HCT116 (cell line): Measurements from ENCODE around the gene DRC7. TPM values are rescaled to one million over a fixed set of nuclear protein-coding genes. Genes with fewer than 3 reads are reported as not detected.

Experiments used
- ATAC-seq: fragments of 200-7000 bp; cut with Tn5 transposase; 2 replicates; pipeline ENCODE4 v1.9.1; 2020; ENCODE audit warnings: mild to moderate bottlenecking, moderate library complexity
- BruUV-seq: library from RNA; stranded (reverse); fragments of 400-500 nt; replicated peaks from 2 replicates; lab custom pipeline; 2021; lab: Mats Ljungman, UMichigan
- CTCF ChIA-PET: fragments of 300-600 bp; sonication (Branson Sonifier 250); formaldehyde crosslinking; loops from one replicate; lab custom pipeline; 2021; ENCODE audit warnings: antibody characterized with exemption; lab: Charles Lee
- POLR2A ChIA-PET: fragments of 300-600, 350-600 bp; sonication (Branson Sonifier 250); formaldehyde crosslinking; loops from one replicate; lab custom pipeline; 2021; ENCODE audit warnings: antibody characterized with exemption; lab: Charles Lee
- RAD21 ChIA-PET, 2 experiments: fragments of 300-600 bp; sonication (Branson Sonifier 250); formaldehyde crosslinking; loops; one replicate each; lab custom pipeline; 2023; ENCODE audit warnings: low total read pairs in 2 of 2; ENCODE audit not compliant: uncharacterized antibody in 2 of 2, unreplicated experiment in 2 of 2, low non-redundant PET in 1 of 2; lab: Charles Lee
- DNase-seq: peaks from one replicate; pipeline ENCODE4 v3.0.0-alpha.2; 2010; ENCODE audit warnings: low read depth, low spot score
- H2AFZ ChIP-seq: fragments of 200-600 bp; shearing (Covaris generic), sonication (generic); 2 replicates; pipeline ENCODE4 v1.6.1; 2017; ENCODE audit warnings: low read depth, mixed run types, mixed read lengths, antibody characterized with exemption, low read length; ENCODE audit not compliant: poor library complexity, severe bottlenecking
- H3K27ac ChIP-seq: 2 replicates; pipeline ENCODE4 v1.5.1; 2012; ENCODE audit warnings: low read depth, low read length
- H3K27me3 ChIP-seq: fragments of 200-600 bp; sonication (generic); 2 replicates; pipeline ENCODE4 v1.6.1; 2016; ENCODE audit warnings: mixed run types, low read length, mixed read lengths; ENCODE audit not compliant: insufficient read depth
- H3K36me3 ChIP-seq, 2 experiments: fragments of 200-500 bp in 1 of 2; fragments of 200-600 bp in 1 of 2; sonication (Bioruptor generic) in 1 of 2; sonication (generic) in 1 of 2; 2 replicates each; pipeline versions ENCODE4 v1.5.1 to v1.6.1; 2014 to 2016; ENCODE audit warnings: low read length in 2 of 2, inconsistent platforms in 1 of 2, mixed read lengths in 1 of 2, mixed run types in 1 of 2; ENCODE audit not compliant: insufficient read depth in 2 of 2, control insufficient read depth in 1 of 2
- H3K4me1 ChIP-seq, 2 experiments: fragments of 200-600 bp in 1 of 2; sonication (generic) in 1 of 2; 2 replicates each; pipeline versions ENCODE4 v1.5.1 to v1.6.1; 2012 to 2017; ENCODE audit warnings: low read length in 2 of 2, inconsistent platforms in 1 of 2, mild to moderate bottlenecking in 1 of 2, mixed read lengths in 1 of 2, mixed run types in 1 of 2, moderate library complexity in 1 of 2; ENCODE audit not compliant: insufficient read depth in 2 of 2, control insufficient read depth in 1 of 2
- H3K4me2 ChIP-seq: fragments of 200-600 bp; sonication (generic); 2 replicates; pipeline ENCODE4 v1.6.1; 2017; ENCODE audit warnings: mixed run types, low read length, mixed read lengths
- H3K4me3 ChIP-seq, 2 experiments: fragments of 200-600 bp in 1 of 2; sonication (generic) in 1 of 2; replicated peaks in 1 of 2; 2 replicates each; pipeline ENCODE4 v1.5.1; 2011 to 2016; ENCODE audit warnings: low read length in 2 of 2, control low read depth in 1 of 2, low read depth in 1 of 2, mild to moderate bottlenecking in 1 of 2, mixed read lengths in 1 of 2, mixed run types in 1 of 2
- H3K79me2 ChIP-seq: fragments of 200-600 bp; sonication (generic); 2 replicates; pipeline ENCODE4 v1.6.1; 2017; ENCODE audit warnings: mild to moderate bottlenecking, mixed run types, low read length, moderate library complexity, mixed read lengths; ENCODE audit not compliant: insufficient read depth
- H3K9ac ChIP-seq: fragments of 200-600 bp; sonication (generic); 2 replicates; pipeline ENCODE4 v1.6.1; 2016; ENCODE audit warnings: low read length, mixed read lengths
- H3K9me2 ChIP-seq: fragments of 200-600 bp; sonication (generic), shearing (Covaris generic); 2 replicates; pipeline ENCODE4 v1.6.1; 2017; ENCODE audit warnings: mixed run types, mild to moderate bottlenecking, moderate library complexity; ENCODE audit not compliant: insufficient read depth
- H3K9me3 ChIP-seq, 2 experiments: fragments of 200-500 bp in 1 of 2; fragments of 200-600 bp in 1 of 2; sonication (Bioruptor generic) in 1 of 2; sonication (generic) in 1 of 2; 2 replicates each; pipeline ENCODE4 v1.6.1; 2014 to 2017; ENCODE audit warnings: low read length in 2 of 2, mixed read lengths in 2 of 2, inconsistent platforms in 1 of 2, low read depth in 1 of 2, mild to moderate bottlenecking in 1 of 2, mixed run types in 1 of 2, moderate library complexity in 1 of 2; ENCODE audit not compliant: control insufficient read depth in 1 of 2, insufficient read depth in 1 of 2
- H4K20me1 ChIP-seq: fragments of 200-600 bp; sonication (generic), shearing (Covaris generic); 2 replicates; pipeline ENCODE4 v1.6.1; 2017; ENCODE audit warnings: mixed run types, mild to moderate bottlenecking, moderate library complexity; ENCODE audit not compliant: insufficient read depth
- CBX3 ChIP-seq: IDR thresholded peaks from 2 replicates; pipeline ENCODE4 v1.6.1; 2012; ENCODE audit warnings: low read depth
- EZH2 ChIP-seq: fragments of 200-600 bp; sonication (generic); IDR thresholded peaks from 2 replicates; pipeline ENCODE4 v1.6.1; 2017; ENCODE audit warnings: antibody characterized with exemption, mixed run types
- EZH2phosphoT487 ChIP-seq: fragments of 200-600 bp; IDR thresholded peaks from 2 replicates; pipeline ENCODE4 v1.6.1; 2018; ENCODE audit warnings: antibody characterized with exemption, borderline replicate concordance
- FOSL1 ChIP-seq: IDR thresholded peaks from 2 replicates; pipeline ENCODE4 v1.6.1; 2012; ENCODE audit warnings: low read depth
- POLR2AphosphoS5 ChIP-seq: IDR thresholded peaks from 2 replicates; pipeline ENCODE4 v1.6.1; 2011; ENCODE audit warnings: mild to moderate bottlenecking, low read depth, low read length, moderate library complexity
- SP1 ChIP-seq: IDR thresholded peaks from 2 replicates; pipeline ENCODE4 v1.6.1; 2012; ENCODE audit warnings: low read depth
- ZFX ChIP-seq: fragments of 450-650 bp; IDR thresholded peaks from 2 replicates; pipeline ENCODE4 v1.6.1; 2017
- ZNF274 ChIP-seq: fragments of 200-500 bp; sonication (Bioruptor generic); IDR thresholded peaks from 2 replicates; pipeline ENCODE4 v1.6.1; 2014; ENCODE audit warnings: mild to moderate bottlenecking, low read depth, low read length, inconsistent platforms
- intact Hi-C: fragments of 100-400 bp; cut with micrococcal nuclease; formaldehyde crosslinking; loops from 2 replicates; pipeline ENCODE4 v1.10.0; 2022
- total RNA-seq: library from RNA; stranded (reverse); gene quantifications from one replicate; pipeline ENCODE4 v1.2.1, GENCODE V29; 2021; ENCODE audit not compliant: unreplicated experiment
- TF ChIP-seq, protein P1 (sequence below): IDR thresholded peaks from 2 replicates; pipeline ENCODE4 v1.6.1; 2012; ENCODE audit warnings: low read depth
- TF ChIP-seq, protein P2 (sequence below), 3 experiments: fragments of 200-600 bp in 1 of 3; sonication (generic) in 1 of 3; IDR thresholded peaks in 2 of 3; conservative IDR thresholded peaks in 1 of 3; 2 replicates each; pipeline ENCODE4 v1.5.1; 2012 to 2017; ENCODE audit warnings: low read depth in 2 of 3, low read length in 2 of 3, antibody characterized with exemption in 1 of 3, borderline replicate concordance in 1 of 3, control low read depth in 1 of 3, mild to moderate bottlenecking in 1 of 3, mixed read lengths in 1 of 3, mixed run types in 1 of 3, moderate library complexity in 1 of 3; ENCODE audit not compliant: insufficient read depth in 1 of 3

The DRC7 gene
- total RNA-seq, 1 experiment from 2014 or later, result 0.91 TPM

DNA sequence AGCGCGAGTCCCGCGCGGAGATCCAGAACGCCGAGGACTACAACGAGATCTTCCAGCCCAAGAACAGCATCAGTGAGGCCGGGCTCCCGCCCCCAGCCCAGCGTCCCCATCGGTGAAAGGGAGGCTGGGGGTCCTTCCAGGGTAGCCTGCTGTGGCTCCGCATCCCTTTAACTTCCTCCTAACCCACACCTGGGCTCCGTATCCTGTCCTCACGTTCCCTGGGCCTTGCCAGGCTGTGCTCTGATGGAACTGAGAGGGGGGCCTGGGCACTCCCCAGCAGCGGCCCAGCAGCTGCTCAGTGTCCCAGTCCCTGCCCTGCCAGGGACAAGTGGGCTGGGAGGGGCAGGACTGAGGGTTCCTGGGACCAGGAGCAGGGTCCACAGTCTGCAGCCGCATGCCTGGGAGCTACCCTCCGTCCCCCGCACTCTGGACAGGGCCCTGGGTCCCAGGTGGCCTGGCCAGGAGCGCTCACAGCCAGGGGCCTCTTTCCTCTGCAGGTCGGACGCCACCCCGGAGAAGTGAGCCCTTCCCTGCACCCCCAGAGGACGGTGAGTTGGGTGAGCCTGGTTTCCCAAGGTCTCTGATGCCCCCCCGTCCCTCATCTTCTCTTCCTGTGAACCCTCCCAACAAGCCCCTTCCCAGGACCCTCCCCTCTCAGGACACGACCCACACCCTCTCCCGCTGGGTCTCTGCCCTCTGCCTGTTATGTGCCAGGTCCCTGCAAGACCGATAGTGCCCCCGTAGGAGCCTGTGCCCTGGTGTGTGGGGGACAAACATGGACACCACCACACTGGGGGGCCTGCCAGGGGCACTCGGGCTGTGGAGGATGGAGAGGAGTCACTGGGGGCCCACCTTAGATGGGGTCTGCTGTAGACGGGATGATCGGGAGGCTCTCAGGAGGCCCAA lies 59.1 kb downstream of the DRC7 start (continued):
- TF ChIP-seq, protein P1, sequence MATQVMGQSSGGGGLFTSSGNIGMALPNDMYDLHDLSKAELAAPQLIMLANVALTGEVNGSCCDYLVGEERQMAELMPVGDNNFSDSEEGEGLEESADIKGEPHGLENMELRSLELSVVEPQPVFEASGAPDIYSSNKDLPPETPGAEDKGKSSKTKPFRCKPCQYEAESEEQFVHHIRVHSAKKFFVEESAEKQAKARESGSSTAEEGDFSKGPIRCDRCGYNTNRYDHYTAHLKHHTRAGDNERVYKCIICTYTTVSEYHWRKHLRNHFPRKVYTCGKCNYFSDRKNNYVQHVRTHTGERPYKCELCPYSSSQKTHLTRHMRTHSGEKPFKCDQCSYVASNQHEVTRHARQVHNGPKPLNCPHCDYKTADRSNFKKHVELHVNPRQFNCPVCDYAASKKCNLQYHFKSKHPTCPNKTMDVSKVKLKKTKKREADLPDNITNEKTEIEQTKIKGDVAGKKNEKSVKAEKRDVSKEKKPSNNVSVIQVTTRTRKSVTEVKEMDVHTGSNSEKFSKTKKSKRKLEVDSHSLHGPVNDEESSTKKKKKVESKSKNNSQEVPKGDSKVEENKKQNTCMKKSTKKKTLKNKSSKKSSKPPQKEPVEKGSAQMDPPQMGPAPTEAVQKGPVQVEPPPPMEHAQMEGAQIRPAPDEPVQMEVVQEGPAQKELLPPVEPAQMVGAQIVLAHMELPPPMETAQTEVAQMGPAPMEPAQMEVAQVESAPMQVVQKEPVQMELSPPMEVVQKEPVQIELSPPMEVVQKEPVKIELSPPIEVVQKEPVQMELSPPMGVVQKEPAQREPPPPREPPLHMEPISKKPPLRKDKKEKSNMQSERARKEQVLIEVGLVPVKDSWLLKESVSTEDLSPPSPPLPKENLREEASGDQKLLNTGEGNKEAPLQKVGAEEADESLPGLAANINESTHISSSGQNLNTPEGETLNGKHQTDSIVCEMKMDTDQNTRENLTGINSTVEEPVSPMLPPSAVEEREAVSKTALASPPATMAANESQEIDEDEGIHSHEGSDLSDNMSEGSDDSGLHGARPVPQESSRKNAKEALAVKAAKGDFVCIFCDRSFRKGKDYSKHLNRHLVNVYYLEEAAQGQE, result no peak

DNA sequence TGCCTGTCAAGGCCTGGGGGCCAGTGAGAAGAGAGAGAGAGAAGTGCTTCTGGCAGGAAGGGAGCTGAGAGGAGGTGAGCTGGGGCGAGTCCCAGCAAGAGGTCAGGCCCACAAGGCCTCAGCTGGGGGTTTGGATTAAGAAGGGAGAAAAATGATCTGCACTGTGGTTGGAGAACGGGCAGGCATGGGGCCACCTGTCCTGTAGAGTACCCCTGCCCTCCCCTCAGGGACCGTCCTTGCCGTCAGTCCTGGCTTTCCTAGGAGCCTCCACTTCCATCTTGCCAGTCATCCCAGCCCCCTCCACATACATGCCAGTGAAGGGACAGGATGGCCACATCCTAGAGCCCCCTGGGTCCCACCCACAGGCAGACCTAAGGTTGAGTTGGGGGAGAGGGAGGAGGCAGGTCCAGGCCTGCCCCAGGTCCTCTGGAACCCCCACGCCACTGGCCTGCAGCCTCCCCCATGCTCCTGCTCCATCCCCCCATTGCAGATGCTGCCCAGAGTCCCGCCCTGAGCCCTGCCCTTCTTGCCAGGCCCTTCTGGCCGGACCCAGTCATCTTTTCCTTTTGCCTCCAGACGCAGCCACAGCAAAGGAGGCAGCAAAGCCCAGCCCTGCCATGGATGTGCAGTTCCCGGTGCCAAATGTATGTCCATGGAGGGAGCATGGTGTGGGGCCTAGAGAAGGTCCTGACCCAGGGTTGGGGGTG lies 59.9 kb downstream of the DRC7 start:
- no peaks in the 10 kb centered on the region for H3K27me3 ChIP-seq
- ATAC-seq (no peak), DNase-seq (no peak)
- H3K9ac ChIP-seq, result no peak overlapping the region
- no peaks in the 10 kb centered on the region for H3K79me2 ChIP-seq
- H3K36me3 ChIP-seq, result 0 out of 4 replicates have a peak, but pooled peaks cover 0 to 2% of the 10 kb centered on the region in 2 experiments
- intact Hi-C loops, result loop anchor here (10.0 kb wide), 1 partner anchor 140 kb away; no protein-coding TSS in a partner anchor
- no peaks in the 10 kb centered on the region for H4K20me1 ChIP-seq
- no peak overlapping the region for H3K27ac ChIP-seq
- H3K9me2 ChIP-seq, result no peaks in the 10 kb centered on the region
- H2AFZ ChIP-seq, result no peak overlapping the region
- BruUV-seq, result no TSS peak
- CTCF ChIA-PET, result interaction anchor here (1.2 kb wide), 1 partner anchor 141 kb away, joined by 3 read pairs; no protein-coding TSS in a partner anchor
- RAD21 ChIA-PET, result no interaction called here
- POLR2A ChIA-PET, result no interaction called here
- peaks cover 0 to 3% of the 10 kb centered on the region in 2 experiments; a peak in 1 of 4 replicates for H3K4me1 ChIP-seq
- no peak overlapping the region for H3K4me2 ChIP-seq
- H3K4me3 ChIP-seq, result no peak overlapping the region
- no peaks in the 10 kb centered on the region for H3K9me3 ChIP-seq
- TF ChIP-seq, protein P1, result no peak
- TF ChIP-seq, protein P2, sequence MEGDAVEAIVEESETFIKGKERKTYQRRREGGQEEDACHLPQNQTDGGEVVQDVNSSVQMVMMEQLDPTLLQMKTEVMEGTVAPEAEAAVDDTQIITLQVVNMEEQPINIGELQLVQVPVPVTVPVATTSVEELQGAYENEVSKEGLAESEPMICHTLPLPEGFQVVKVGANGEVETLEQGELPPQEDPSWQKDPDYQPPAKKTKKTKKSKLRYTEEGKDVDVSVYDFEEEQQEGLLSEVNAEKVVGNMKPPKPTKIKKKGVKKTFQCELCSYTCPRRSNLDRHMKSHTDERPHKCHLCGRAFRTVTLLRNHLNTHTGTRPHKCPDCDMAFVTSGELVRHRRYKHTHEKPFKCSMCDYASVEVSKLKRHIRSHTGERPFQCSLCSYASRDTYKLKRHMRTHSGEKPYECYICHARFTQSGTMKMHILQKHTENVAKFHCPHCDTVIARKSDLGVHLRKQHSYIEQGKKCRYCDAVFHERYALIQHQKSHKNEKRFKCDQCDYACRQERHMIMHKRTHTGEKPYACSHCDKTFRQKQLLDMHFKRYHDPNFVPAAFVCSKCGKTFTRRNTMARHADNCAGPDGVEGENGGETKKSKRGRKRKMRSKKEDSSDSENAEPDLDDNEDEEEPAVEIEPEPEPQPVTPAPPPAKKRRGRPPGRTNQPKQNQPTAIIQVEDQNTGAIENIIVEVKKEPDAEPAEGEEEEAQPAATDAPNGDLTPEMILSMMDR (IDR thresholded peaks at IDR 0.05 in 2 of 3, conservative IDR thresholded peaks at IDR 0.05 in 1 of 3; ENCODE audit: borderline replicate concordance in 1 of 3, insufficient read depth in 1 of 3, low read depth in 2 of 3, low read length in 2 of 3), result no peak
- TF ChIP-seq ZFX (no peak), FOSL1 (no peak), CBX3 (no peak), SP1 (no peak), EZH2 (no peak), EZH2phosphoT487 (no peak), POLR2AphosphoS5 (no peak), ZNF274 (no peak)
